Breast epithelium (tissue), 4 donors: ENCODE measurements around the gene CDKN2B-AS1. TPM values are rescaled to one million over a fixed set of nuclear protein-coding genes. Genes with fewer than 3 reads are reported as not detected.

ENCODE experiments used
- DNase-seq, 2 donors: peaks; one replicate each; pipeline ENCODE4 v3.0.0-alpha.2; 2019; ENCODE audit warnings: low spot score in 2 of 2
- H3K27ac ChIP-seq, 2 donors: fragments of 200-600 bp; sonication (generic) in 1 of 2; one replicate each; pipeline ENCODE4 v1.5.1; 2016 to 2019; ENCODE audit warnings: mild to moderate bottlenecking in 1 of 2
- H3K27me3 ChIP-seq, 2 donors: fragments of 200-600 bp; sonication (generic) in 1 of 2; one replicate each; pipeline versions ENCODE4 v1.5.1 to v1.6.0; 2017 to 2019; ENCODE audit warnings: control low read depth in 1 of 2, mild to moderate bottlenecking in 1 of 2
- H3K36me3 ChIP-seq: fragments of 200-600 bp; one replicate; pipeline ENCODE4 v1.5.1; 2019
- H3K4me1 ChIP-seq, 2 donors: fragments of 200-600 bp; sonication (generic); one replicate each; pipeline ENCODE4 v1.5.1; 2016 to 2019; ENCODE audit warnings: control low read depth in 1 of 2
- H3K4me3 ChIP-seq, 3 donors: fragments of 200-600 bp; sonication (generic); 1 replicate in 2 of 3; 2 replicates in 1 of 3; pipeline ENCODE4 v1.5.1; 2016 to 2019; ENCODE audit warnings: mild to moderate bottlenecking in 3 of 3, moderate library complexity in 2 of 3
- H3K9me3 ChIP-seq, 2 donors: fragments of 200-600 bp; sonication (generic) in 1 of 2; one replicate each; pipeline ENCODE4 v1.5.1; 2016 to 2019; ENCODE audit warnings: control low read depth in 1 of 2
- CTCF ChIP-seq, 3 donors: fragments of 450-650 bp; IDR thresholded peaks; one replicate each; pipeline ENCODE4 v1.5.1; 2016 to 2017; ENCODE audit warnings: antibody characterized with exemption in 3 of 3, mild to moderate bottlenecking in 3 of 3, moderate library complexity in 3 of 3
- POLR2A ChIP-seq: fragments of 450-650 bp; IDR thresholded peaks from one replicate; pipeline ENCODE4 v1.6.1; 2016; ENCODE audit warnings: antibody characterized with exemption, mild to moderate bottlenecking, moderate library complexity
- POLR2AphosphoS5 ChIP-seq, 3 donors: sonication (generic); formaldehyde crosslinking; IDR thresholded peaks; one replicate each; pipeline ENCODE4 v1.6.1; 2017; ENCODE audit warnings: antibody characterized with exemption in 3 of 3
- intact Hi-C: fragments of 100-400 bp; cut with DNase I; formaldehyde crosslinking; loops from one replicate; pipeline ENCODE4 v1.15.1; 2023; ENCODE audit warnings: low total_unique reads
- total RNA-seq, 3 donors: library from RNA; depleted of rRNA; stranded (reverse); fragments of >200 nt; gene quantifications; one replicate each; pipeline ENCODE4 v1.1.0, GENCODE V29; 2016

Gene CDKN2B-AS1
- total RNA-seq, 3 donors from 2014 or later, result 1.3 to 4.6 (median 3.2) TPM

GRCh38 chr9:22028394-22028793, 33.8 kb downstream of the CDKN2B-AS1 start:
- no peak for DNase-seq
- no peak overlapping the region for H3K27ac ChIP-seq
- H3K4me1 ChIP-seq, result no peaks in the 10 kb centered on the region
- H3K36me3 ChIP-seq, result no peaks in the 10 kb centered on the region
- H3K4me3 ChIP-seq, result no peak overlapping the region
- no peaks in the 10 kb centered on the region for H3K9me3 ChIP-seq
- TF ChIP-seq CTCF (IDR thresholded peaks at IDR 0.05) (no peak), POLR2AphosphoS5 (IDR thresholded peaks at IDR 0.05) (no peak), POLR2A (no peak)
- intact Hi-C loops, result no loop called here
- no peaks in the 10 kb centered on the region for H3K27me3 ChIP-seq

- TF ChIP-seq POLR2AphosphoS5 (IDR thresholded peaks at IDR 0.05), result no peak
- TF ChIP-seq POLR2A, result no peak
- TF ChIP-seq CTCF (IDR thresholded peaks at IDR 0.05), result no peak
- no peak overlapping the region for H3K4me3 ChIP-seq
- no peaks in the 10 kb centered on the region for H3K4me1 ChIP-seq
- no peak overlapping the region for H3K27ac ChIP-seq
- intact Hi-C loops, result no loop called here
- no peaks in the 10 kb centered on the region for H3K36me3 ChIP-seq
- DNase-seq, result no peak
- no peaks in the 10 kb centered on the region for H3K9me3 ChIP-seq
- H3K27me3 ChIP-seq, result no peaks in the 10 kb centered on the region
Observed at GRCh38 chr9:22029231-22029630, 34.6 kb downstream of the CDKN2B-AS1 start.

- Histone ChIP-seq H3K4me3 (no peak overlapping the region), H3K36me3 (no peaks in the 10 kb centered on the region), H3K4me1 (no peaks in the 10 kb centered on the region), H3K27me3 (no peaks in the 10 kb centered on the region), H3K9me3 (no peaks in the 10 kb centered on the region), H3K27ac (peak overlapping the region in 1 of 2 donors; percentile 13)
- TF ChIP-seq POLR2AphosphoS5 (IDR thresholded peaks at IDR 0.05), result no peak
- no peak for TF ChIP-seq CTCF (IDR thresholded peaks at IDR 0.05)
- no peak for TF ChIP-seq POLR2A
- intact Hi-C loops, result no loop called here
- no peak for DNase-seq
Observed at GRCh38 chr9:22030101-22030598, 35.6 kb downstream of the CDKN2B-AS1 start.

GRCh38 chr9:22031655-22032411, 37.2 kb downstream of the CDKN2B-AS1 start:
- Histone ChIP-seq H3K27ac (no peak overlapping the region), H3K4me3 (no peak overlapping the region), H3K4me1 (no peaks in the 10 kb centered on the region), H3K9me3 (no peaks in the 10 kb centered on the region), H3K36me3 (no peaks in the 10 kb centered on the region), H3K27me3 (no peaks in the 10 kb centered on the region)
- no peak for DNase-seq
- intact Hi-C loops, result no loop called here
- TF ChIP-seq POLR2AphosphoS5 (IDR thresholded peaks at IDR 0.05) (no peak), CTCF (IDR thresholded peaks at IDR 0.05) (no peak), POLR2A (no peak)

GRCh38 chr9:22033012-22033630, 38.5 kb downstream of the CDKN2B-AS1 start:
- no peak overlapping the region for H3K27ac ChIP-seq
- no peak for TF ChIP-seq POLR2A
- TF ChIP-seq POLR2AphosphoS5 (IDR thresholded peaks at IDR 0.05), result no peak
- TF ChIP-seq CTCF (IDR thresholded peaks at IDR 0.05), result no peak
- no peak overlapping the region for H3K4me3 ChIP-seq
- H3K4me1 ChIP-seq, result no peaks in the 10 kb centered on the region
- intact Hi-C loops, result no loop called here
- H3K9me3 ChIP-seq, result no peaks in the 10 kb centered on the region
- no peaks in the 10 kb centered on the region for H3K27me3 ChIP-seq
- no peaks in the 10 kb centered on the region for H3K36me3 ChIP-seq
- no peak for DNase-seq
